Measurements from ENCODE around the gene VSIG2.

DNA sequence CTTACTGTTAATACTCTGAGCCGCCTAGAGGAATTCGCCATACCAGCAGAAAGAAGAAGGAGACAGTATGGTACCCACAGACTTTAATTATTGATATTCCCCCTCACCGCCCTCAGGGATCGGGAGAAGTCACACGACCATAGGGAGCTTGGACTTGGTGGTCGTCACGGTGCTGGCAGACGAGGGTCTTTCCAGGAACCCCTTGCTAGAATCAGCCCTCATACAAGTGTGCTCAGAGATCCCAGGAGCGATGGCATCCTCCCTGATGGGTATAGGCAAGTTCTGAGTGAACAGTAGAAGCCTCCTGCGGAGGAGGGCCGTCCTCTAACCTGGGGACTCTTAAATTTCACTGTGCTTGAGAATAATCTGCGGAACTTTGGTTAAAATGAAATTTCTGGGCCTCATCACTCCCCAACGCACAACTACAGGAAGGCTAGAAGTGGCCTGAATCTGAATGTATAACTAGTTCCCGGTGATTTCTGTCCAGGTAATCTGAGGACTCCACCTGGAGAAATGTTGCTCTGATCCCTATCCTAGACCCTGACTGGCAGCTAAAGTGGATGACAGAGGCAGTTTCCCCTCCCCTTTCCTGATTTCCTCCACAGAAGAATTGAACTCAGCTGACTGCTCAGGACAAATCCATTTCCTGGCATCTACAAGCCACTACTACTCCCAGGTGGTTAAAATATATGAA, 4.5 kb downstream of the VSIG2 start:
- TF ChIP-seq CTCF (IDR thresholded peaks at IDR 0.05; ENCODE audit: insufficient read depth, low read length) (no peak), POLR2AphosphoS5 (IDR thresholded peaks at IDR 0.05; ENCODE audit: low read depth) (no peak), SPI1 (IDR thresholded peaks at IDR 0.05; ENCODE audit: borderline replicate concordance, low read depth) (no peak), GABPA (IDR thresholded peaks at IDR 0.05; ENCODE audit: low read depth) (no peak)

Data from HL-60 (cell line).